HG03575 (cell line): Measurements from ENCODE around the gene HRK.

ENCODE experiments used
- ATAC-seq: cut with Tn5 transposase; IDR thresholded peaks from one replicate; pipeline ENCODE4 v1.9.1; 2021; ENCODE audit not compliant: unreplicated experiment, insufficient number of reproducible peaks, low FRiP score; ENCODE audit errors: extremely low read depth

HRK gene

DNA sequence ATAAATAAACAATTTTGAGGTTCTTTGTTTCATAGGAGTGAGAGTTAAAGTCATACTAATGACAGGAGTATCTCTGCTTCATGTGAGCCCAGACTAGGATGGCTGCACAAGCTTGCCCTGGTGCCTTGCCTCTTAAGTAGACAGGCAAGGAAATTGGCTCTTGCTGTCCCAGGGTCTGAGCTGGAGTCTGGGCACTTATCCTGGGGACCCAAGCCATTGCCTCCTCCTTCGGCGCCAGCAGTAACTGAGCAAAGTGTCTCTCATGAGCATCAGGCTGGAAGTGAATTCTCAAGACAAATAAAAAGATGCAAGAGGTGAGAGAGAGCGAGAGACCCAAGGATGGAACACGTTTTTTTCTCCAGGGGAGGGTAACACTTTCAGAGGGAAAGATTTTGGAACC lies 22.6 kb upstream of the HRK start:
- ATAC-seq = no peak

DNA sequence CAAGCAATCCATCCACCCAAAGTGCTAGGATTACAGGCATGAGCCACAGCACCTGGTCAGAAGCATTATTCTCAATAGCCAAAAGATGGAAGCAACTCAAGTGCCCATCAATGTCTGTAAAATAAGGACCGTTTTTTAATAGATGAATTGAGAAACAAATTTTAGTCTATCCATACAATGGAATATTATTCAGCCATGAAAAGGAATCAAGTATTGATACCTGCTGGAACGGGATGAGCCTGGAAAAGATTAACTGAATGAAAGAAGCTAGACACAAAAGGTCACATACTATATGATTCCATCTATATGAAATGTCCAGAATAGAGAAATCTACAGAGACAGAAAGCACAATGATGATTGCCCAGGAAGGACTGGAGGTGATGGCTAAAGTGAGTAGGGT lies 20.4 kb upstream of the HRK start:
- no peak for ATAC-seq

DNA sequence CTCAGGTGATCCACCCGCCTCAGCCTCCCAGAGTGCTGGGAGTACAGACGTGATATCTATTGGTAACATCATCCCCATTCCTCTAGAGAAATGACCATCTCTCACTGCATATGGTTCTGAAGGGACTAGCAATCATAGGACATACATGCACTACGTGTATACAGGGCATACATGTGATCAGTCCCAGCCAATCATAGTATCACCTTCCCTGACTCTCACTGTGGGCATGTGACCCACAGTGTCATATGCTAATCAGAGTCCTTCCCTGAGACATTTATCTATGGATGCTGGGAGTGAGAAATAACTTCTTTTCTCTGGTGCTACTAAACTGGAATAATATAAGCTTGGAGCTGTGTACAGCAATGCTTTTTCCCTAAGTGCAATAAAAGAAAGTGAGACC lies 17.4 kb upstream of the HRK start:
- ATAC-seq = no peak

DNA sequence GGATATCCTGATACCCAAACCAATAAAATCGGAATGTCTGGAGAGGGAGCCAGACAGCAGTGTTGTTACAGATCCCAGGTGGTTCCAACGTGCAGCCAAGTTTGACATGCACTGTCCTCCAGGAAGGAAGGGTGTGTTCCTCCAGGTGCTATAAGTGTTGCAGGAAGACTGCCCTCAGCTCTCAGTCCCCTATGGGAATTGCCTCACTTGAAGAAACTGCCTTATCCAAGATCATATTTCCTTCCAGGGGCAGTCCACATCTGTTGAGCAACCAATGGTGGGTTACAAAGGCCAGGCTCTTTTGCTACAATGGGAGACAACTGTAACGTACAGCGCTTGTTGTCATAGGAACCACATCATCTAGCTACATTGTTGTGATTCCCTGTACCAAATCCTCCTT lies 16.2 kb upstream of the HRK start:
- ATAC-seq = no peak

DNA sequence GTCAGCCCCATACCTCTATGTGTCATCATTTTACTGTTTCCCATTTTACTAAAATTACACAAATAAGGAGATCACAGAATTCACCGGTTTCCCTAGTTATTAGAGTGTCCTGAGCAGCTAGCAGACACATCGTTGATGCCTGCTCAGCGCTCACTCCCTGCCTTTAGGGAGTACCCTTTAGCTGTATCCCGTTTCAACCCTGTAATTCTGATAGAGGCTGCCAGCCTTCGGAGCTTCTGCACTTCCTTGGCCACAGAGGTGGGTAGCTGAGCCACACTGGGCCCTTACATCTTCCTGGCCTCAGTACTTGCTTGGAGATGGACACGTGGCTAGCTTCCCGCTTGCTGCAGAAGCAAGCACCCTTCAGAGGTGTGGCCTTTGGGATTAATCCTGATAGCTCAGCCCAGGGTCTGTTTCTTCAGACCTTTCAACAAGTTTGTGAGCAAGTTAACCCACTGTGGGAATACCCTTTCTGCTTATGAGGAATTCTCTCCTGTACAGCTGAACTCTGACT lies 15.2 kb upstream of the HRK start:
- ATAC-seq = no peak

DNA sequence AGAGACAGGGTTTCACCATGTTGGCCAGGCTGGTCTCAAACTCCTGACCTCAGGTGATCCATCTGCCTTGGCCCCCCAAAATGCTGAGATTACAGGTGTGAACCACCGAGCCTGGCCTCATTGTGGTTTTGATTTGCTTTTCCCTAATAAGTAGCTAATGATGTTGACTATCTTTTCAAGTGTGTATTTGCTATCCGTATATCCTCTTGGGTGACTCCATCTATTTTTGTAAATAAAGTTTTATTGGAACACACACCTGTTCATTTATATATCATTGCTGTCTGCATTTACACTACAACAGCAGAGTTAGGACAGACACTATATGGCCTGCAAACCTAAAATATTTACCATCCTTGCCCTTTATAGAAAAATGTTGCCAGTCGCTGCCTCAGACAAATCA lies 13.7 kb upstream of the HRK start:
- ATAC-seq = no peak

DNA sequence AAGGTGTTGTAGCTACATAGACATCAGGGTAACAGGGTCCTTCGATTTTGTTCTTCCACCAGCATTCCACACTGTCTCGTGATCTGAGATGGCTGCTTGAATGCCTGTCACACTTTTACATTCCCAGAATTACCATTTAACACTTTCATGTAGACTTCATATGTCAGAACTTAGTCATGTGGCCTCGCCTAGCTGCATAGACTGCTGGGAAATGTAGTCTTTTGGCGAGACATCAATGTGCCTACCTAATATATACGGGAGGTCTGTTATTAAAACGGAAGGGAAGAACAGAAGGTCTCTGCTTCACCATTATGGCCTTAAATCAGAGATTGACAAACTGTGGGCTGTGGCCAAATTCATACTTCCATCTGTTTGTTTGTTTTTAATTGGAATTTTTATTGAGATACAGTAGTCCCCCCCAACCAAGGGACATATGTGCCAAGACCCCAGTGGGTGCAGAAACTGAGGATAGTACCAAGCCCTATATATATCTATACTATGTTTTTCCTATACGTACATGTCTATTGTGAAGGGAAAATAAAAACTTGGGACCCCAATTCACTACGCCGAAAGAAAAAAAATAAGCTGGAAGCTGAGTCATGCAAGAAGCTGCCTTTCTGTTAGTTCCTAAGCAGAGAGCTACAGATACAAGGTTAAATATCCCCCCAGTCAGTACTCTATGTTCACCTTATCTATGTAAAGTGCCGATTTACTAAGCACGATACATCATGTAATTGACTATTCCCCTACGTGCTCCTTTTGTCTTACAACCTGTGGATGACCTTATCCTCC lies 11.3 kb upstream of the HRK start:
- no peak for ATAC-seq

DNA sequence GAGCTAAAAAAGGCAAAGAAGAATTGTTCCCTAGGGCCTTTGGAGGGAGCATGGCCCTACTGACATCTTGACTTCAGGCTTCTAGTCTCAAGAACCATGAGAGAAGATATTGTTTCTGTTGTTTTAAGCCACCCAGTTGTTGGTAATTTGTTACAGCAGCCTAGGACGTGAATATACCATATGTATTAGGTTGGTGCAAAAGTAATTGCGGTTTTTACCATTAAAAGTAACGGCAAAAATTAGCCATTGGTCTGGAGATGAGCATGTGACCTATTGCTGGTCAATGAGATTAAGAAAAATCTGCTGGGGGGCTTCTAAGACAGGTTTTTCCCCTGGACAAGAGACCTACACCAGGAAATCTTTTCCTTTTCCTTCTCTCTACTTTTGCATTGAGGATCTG lies 9.8 kb upstream of the HRK start:
- no peak for ATAC-seq

DNA sequence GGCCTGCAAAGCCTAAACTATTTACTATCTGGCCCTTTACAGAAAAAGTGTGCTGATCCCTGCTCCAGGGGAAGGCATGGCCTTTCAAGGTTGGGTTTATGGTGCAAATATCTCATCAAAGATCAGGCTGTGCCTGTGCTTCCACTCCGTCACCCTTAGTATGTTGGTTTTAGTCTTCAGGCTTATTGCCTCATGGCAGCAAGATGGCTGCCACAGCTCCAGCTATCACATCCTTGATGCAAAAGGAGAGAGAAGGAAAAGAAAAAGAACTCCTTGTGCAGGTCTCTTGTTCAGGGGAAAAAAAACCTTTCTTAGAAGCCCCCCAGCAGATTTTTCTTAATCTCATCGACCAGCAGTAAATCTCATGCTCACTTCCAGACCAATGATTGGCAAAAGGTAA lies 9.1 kb upstream of the HRK start:
- no peak for ATAC-seq

DNA sequence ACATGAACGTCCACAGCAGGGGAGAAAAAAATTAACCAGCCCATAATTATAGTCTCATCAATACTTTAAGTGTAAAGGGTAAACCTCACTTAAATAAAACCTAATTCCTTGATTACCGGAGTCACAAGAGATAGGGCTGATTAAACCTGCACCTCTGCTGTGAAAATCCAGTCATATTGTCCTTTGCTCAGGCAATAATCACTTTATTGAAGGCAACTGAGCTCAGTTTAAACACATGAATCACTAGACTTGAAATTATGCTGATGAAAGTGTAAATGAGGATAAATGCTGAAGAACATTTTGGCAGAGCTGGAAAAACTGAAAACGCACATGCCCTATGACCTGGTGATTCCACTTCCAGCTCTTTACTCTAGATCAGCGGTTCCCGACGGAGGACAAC lies 6.7 kb upstream of the HRK start:
- ATAC-seq = no peak

DNA sequence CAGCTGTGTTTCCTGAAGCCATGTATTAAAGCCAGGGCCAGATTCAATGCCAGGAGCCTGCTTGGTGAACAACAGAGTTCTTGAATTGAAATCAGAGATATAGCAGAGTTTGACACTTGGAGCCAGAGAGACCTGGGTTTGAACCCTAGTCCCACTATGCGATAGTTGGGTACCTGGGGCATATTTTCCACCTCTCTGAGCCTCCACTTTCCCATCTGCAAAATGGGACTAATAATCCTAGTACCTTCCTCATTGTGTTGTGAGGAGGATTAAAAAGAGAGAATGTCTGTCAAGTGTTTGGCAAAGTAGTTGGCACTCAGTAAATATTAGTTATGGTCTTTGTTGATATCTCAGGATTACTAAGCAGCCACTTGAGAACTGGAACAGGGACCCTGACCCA lies 6.0 kb upstream of the HRK start:
- no peak for ATAC-seq

DNA sequence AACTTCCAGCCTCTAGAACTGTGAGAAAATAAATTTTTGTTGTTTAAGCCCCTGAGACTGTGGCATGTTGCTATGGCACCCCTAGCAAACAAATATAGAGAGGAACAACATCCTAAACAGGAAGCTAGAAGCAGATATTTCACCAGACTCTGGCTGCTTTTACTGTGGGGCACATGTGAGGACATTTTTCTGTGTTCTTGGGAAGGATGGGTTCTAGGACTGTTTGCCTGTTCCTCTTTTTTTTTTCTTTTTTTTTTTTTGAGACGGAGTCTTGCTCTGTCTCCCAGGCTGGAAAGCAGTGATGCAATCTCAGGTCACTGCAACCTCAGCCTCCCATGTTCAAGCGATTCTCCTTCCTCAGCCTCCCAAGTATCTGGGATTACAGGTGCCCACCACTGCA lies 4.2 kb upstream of the HRK start:
- ATAC-seq = no peak

DNA sequence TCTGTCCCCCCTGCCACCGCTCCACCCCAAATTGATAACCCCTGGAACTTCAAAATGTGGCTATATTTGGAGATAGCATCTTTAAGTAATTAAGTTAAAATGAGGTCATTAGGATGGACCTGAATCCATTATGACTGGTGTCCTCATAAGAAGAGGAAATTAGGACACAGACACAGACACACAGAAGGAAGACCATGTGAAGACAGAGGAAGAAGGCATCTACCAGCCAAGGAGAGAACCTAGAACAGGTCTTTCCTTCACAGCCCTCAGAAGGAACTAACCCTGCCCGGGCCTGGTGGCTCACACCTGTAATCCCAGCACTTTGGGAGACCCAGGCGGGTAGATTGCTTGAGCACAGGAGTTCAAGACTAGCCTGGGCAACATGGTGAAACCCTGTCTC lies 3.6 kb upstream of the HRK start:
- no peak for ATAC-seq

DNA sequence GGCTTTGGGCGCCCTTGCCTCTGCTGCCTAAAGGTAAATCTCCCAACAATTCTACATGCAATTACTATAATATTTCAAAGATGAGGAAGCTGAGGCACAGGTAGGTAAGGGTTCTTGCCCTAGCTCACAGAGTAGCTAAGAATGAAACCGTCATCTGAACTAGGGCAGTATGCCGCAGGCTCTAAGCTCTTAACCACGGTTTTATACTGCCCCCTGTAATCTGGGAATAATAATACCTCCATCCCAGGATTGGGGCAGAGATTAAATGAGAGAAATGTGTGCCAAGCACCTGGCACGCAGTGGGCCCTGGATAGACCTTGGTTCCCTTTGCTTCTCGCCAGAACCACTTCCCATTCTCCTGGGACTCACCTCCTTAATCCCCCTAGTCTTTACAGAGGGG lies 1.5 kb upstream of the HRK start:
- no peak for ATAC-seq

DNA sequence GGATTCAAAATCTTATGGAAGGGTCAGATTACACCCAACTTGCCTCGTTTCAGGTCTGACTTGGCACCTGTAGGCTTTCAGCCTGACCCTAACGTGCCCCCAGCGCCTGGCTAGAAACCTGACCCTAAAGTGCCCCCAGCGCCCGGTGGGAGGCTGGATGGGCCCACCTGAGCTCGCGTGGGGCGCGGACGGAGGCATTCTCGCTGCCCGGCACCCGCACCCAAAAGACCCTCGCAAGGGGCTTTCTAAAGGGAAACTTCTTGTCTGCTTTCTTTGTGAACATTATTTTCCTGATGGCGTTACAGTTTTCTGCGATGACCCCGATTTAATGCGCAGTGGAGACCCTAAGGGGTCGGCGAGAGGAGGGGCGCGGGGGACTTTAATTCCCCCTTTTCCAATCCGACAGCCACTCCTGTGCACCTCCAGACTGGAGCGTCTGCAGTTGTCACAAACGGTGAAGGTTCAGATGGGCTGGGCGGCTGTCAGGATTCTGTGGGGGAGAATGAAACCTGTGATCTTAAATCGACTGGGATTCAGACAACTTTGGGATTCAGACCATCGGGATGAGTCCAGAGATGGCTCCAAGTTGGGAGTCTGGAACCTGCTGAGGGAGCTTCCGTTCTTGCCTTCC lies 751 bp upstream of the HRK start:
- ATAC-seq = no peak

DNA sequence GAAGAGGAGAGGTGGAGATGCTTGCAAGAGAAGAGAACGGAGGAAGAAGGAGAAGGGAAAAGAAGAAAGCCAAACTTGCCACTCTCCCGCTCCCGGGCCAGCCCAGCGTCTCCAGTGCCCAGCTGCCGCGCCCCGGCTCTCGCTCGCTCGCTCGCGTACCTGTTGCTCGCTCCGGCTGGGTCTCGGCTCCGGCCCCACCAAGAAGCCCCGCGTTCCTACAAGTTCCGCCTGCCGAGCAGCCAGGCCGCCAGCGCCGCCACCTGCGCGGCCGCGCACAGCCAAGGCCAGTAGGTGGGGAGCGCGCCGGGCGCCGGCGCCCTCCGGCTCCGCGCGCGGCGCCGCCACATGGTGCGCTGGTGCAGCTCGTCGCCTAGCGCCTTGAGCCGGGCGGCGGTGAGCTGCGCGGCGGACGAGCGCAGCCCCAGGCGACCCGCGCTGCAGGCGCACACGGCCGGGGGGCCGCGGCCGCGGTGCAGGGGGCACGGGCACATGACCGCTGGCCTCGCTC lies 370 bp downstream of the HRK start:
- no peak for ATAC-seq

DNA sequence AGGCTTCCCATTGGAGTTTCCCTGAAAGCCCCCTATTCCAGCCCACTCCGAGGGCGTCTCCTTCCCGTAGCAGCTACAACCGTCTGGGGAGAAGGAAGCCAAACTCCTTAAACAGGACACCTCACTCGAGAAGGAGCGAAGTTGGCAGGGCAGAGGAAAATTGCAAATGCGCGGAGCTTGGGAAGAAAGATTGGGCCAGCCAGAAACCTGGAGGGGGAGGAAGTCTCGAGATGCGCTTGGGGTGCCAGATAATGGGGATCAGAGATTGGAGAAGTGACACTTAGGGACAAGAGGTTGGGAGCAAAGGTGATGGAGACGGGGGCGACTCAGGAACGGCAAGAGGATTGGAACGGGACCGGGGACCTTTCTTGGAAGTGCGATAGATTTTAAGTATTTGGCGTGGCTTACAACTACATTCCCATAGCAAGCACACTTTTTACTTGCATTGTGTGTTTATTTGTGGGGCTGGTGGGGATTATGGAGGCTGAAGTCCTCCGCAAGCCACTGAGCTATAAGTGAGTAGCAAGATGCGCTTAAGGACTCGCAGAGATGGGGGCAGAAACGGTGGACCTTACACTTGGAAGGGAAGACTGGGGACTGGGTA lies 926 bp downstream of the HRK start:
- ATAC-seq = no peak

DNA sequence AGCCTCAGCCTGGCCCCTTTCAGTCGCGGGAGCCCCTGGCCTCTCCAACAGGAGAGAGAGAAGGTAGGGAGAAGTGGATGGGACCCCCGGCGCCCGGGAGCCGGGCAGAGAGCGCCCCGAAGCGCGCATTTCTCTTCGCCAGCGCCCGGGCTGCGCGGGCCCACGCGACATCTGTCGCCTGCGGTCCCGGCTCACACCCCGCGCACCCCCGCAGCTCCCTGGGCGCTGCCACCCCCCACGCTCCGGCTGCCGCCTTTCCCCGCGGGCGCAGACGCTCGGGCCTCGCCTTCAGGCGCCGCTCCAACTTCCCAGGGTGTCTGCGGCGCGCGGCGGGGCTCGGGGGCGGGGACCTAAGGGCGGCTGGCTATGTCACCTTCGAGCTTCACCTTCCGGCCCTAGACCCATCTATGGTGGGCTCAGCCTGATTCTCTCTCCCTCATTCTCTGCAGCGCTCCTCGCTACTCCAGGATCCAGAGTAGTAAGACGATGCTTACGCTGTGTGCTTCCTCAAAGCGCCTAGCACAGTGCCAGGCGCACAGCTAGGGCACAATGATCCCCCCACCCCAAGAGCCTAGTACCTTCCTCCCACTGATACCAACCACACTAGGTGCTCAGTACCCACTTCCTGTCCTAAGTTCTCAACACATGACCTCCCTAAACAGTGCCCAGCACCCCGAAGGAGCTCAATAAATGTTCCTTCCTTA lies 1.6 kb downstream of the HRK start:
- ATAC-seq = no peak

DNA sequence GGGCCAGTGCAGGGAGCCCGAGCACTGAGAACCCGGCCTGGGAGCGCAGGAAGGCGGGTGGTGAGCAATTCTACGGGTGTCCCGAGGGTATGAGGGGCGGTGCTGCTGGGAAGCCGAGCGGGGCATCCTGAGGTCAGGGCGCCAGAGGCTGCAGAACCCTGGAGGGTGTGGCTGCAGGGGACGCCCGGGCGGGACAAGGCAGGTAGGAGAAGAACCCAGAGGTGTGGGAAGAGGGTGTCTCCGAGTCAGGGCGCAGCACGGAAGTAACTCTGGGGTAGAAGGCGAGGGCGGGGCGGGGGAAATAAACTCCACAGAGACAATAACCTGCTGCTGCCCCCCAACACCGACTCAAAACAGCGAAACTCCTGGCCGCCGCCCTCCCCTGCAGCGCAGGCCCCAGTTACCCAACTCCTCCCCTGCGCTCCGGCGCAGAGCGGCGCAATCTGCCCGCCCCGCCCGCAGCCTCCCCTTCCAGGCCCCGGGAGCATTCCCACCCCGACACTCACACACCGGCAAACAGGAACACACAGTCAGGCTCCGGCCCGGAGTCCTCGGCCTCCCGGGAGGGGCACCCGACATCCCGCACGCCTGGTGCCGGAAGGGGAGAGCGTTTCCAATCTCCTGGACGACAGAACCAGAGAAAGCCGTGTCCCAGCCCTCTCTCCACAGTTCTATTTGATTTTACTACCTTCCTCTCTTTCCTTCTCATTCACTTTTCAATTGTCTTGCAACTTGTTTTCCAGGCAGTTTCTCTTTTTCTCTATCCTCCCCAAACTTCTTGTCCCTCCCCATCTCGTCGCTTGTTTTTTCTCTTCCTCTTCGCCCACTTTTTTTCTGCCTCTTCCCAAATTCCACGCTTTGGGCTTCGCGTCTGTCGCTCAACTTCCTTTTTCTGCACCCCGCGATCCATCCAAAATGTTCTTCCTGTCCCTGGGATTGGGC lies 2.4 kb downstream of the HRK start:
- ATAC-seq = no peak
